ENCODE results near the gene OASL. TPM values are rescaled to one million over a fixed set of nuclear protein-coding genes. Genes with fewer than 3 reads are reported as not detected.

Gene OASL
- polyA plus RNA-seq, 1 donor from 2014 or later: 0.42 TPM

GRCh38 chr12:121060149-121061001, 21.3 kb upstream of the OASL start:
- Histone ChIP-seq H3K27ac (ENCODE audit: low read length) (no peak overlapping the region), H2AFZ (ENCODE audit: low read depth, low read length) (no peak overlapping the region), H4K20me1 (ENCODE audit: insufficient read depth) (no peaks in the 10 kb centered on the region), H3K27me3 (ENCODE audit: insufficient read depth, low read depth, low read length) (no peaks in the 10 kb centered on the region), H3K79me2 (replicated peaks; ENCODE audit: insufficient read depth, low read length) (no peaks in the 10 kb centered on the region), H3K9ac (ENCODE audit: low read length) (no peak overlapping the region), H3K4me3 (ENCODE audit: low read length) (no peak overlapping the region), H3F3A (ENCODE audit: insufficient read depth, low read length, poor library complexity, severe bottlenecking) (no peaks in the 10 kb centered on the region), H3K36me3 (ENCODE audit: insufficient read depth, low read length) (no peaks in the 10 kb centered on the region), H3K9me3 (ENCODE audit: low read length) (no peaks in the 10 kb centered on the region), H3K9me2 (ENCODE audit: insufficient read depth, low read length) (no peaks in the 10 kb centered on the region), H3K4me2 (ENCODE audit: low read length) (no peak overlapping the region)
- TF ChIP-seq POLR2AphosphoS5 (IDR thresholded peaks at IDR 0.05) (no peak), CTCF (IDR thresholded peaks at IDR 0.05; ENCODE audit: poor library complexity, severe bottlenecking) (no peak), SMC3 (conservative IDR thresholded peaks at IDR 0.05; ENCODE audit: poor library complexity) (no peak), TAF1 (IDR thresholded peaks at IDR 0.05; ENCODE audit: low read depth) (no peak), EP300 (conservative IDR thresholded peaks at IDR 0.05; ENCODE audit: poor library complexity, severe bottlenecking) (no peak), MXI1 (conservative IDR thresholded peaks at IDR 0.05; ENCODE audit: poor library complexity, severe bottlenecking) (no peak), EZH2 (IDR thresholded peaks at IDR 0.05; ENCODE audit: borderline replicate concordance, insufficient read depth, low read length, poor library complexity, severe bottlenecking) (no peak), RAD21 (conservative IDR thresholded peaks at IDR 0.05) (no peak), REST (IDR thresholded peaks at IDR 0.05; ENCODE audit: borderline replicate concordance) (no peak)

GRCh38 chr12:121059031-121059898, 20.2 kb upstream of the OASL start:
- no peaks in the 10 kb centered on the region for H3K9me2 ChIP-seq (ENCODE audit: insufficient read depth, low read length)
- H3F3A ChIP-seq (ENCODE audit: insufficient read depth, low read length, poor library complexity, severe bottlenecking): no peaks in the 10 kb centered on the region
- H3K4me2 ChIP-seq (ENCODE audit: low read length): no peak overlapping the region
- no peak overlapping the region for H3K27ac ChIP-seq (ENCODE audit: low read length)
- H3K79me2 ChIP-seq (replicated peaks; ENCODE audit: insufficient read depth, low read length): no peaks in the 10 kb centered on the region
- H2AFZ ChIP-seq (ENCODE audit: low read depth, low read length): no peak overlapping the region
- no peak overlapping the region for H3K4me3 ChIP-seq (ENCODE audit: low read length)
- no peaks in the 10 kb centered on the region for H4K20me1 ChIP-seq (ENCODE audit: insufficient read depth)
- H3K9ac ChIP-seq (ENCODE audit: low read length): no peak overlapping the region
- H3K36me3 ChIP-seq (ENCODE audit: insufficient read depth, low read length): no peaks in the 10 kb centered on the region
- H3K9me3 ChIP-seq (ENCODE audit: low read length): no peaks in the 10 kb centered on the region
- no peaks in the 10 kb centered on the region for H3K27me3 ChIP-seq (ENCODE audit: insufficient read depth, low read depth, low read length)
- TF ChIP-seq POLR2AphosphoS5 (IDR thresholded peaks at IDR 0.05) (no peak), SMC3 (conservative IDR thresholded peaks at IDR 0.05; ENCODE audit: poor library complexity) (no peak), RAD21 (conservative IDR thresholded peaks at IDR 0.05) (no peak), TAF1 (IDR thresholded peaks at IDR 0.05; ENCODE audit: low read depth) (no peak), MXI1 (conservative IDR thresholded peaks at IDR 0.05; ENCODE audit: poor library complexity, severe bottlenecking) (no peak), CTCF (IDR thresholded peaks at IDR 0.05; ENCODE audit: poor library complexity, severe bottlenecking) (no peak), EZH2 (IDR thresholded peaks at IDR 0.05; ENCODE audit: borderline replicate concordance, insufficient read depth, low read length, poor library complexity, severe bottlenecking) (no peak), REST (IDR thresholded peaks at IDR 0.05; ENCODE audit: borderline replicate concordance) (no peak), EP300 (conservative IDR thresholded peaks at IDR 0.05; ENCODE audit: poor library complexity, severe bottlenecking) (no peak)
